ENCODE measurements around the gene NANOGP8. TPM values are rescaled to one million over a fixed set of nuclear protein-coding genes. Genes with fewer than 3 reads are reported as not detected.

Gene NANOGP8
- total RNA-seq, 1 experiment from 2014 or later = 88.4 TPM

DNA sequence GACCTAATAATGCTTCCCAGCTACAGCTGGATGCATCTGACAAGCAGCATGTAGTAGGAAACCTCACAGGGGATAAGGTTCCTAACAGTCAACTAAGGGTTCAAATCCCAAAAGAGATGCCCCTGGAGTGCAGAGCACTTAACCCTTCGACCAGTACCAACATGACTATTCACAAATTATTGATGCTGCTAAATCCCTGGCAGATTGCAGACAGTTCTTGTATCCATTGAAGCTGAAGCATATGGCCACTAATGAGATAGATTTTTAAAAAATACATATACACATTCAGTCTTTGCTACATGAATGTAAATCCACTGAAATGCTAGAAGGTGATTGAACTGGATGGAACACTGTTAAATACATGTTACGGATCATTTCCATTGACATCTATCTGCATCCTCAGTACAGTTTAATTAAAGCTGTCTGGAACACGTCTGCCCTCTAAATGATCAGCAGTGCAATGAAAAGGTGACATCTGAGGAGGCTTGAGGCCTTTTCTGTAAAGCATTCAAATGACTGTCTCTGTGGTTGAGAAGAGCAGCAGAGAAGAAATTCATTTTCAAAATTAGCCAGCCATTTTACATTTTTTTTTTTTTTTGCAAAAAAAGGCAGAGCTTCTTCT lies 19.5 kb upstream of the NANOGP8 start:
- Mint-ChIP-seq H3K27ac (no peak overlapping the region), H3K4me3 (no peak overlapping the region), H3K27me3 (ENCODE audit: low read depth) (no peaks in the 10 kb centered on the region), H3K9me3 (no peaks in the 10 kb centered on the region), H3K4me1 (no peaks in the 10 kb centered on the region), H3K36me3 (ENCODE audit: insufficient read depth in 1 of 3, low read depth in 3 of 3) (no peaks in the 10 kb centered on the region)
- Histone ChIP-seq H3K9ac (ENCODE audit: extremely low read depth, insufficient read length, low read length) (no peak overlapping the region), H3K56ac (ENCODE audit: insufficient read length, low read depth, low read length) (no peak overlapping the region), H3K14ac (ENCODE audit: insufficient read depth, low read length) (no peak overlapping the region), H2BK12ac (ENCODE audit: insufficient read length, low read depth, low read length) (no peak overlapping the region), H2AFZ (ENCODE audit: low read length) (no peak overlapping the region), H3K4me1 (ENCODE audit: insufficient read depth, low read length) (no peaks in the 10 kb centered on the region), H3K4me2 (ENCODE audit: insufficient read depth, insufficient read length, low read length) (no peak overlapping the region), H3K4ac (ENCODE audit: low read depth, low read length) (no peak overlapping the region), H3K79me1 (ENCODE audit: insufficient read depth, low read depth, low read length, poor library complexity, severe bottlenecking) (no peaks in the 10 kb centered on the region), H4K20me1 (ENCODE audit: control insufficient read depth, insufficient read depth, insufficient read length) (no peaks in the 10 kb centered on the region), H3K23me2 (ENCODE audit: insufficient read length, low read depth, low read length, poor library complexity, severe bottlenecking) (no peaks in the 10 kb centered on the region), H2BK15ac (ENCODE audit: low read depth, low read length) (no peak overlapping the region), H3K18ac (ENCODE audit: insufficient read length, low read depth, low read length) (no peak overlapping the region), H2BK120ac (ENCODE audit: low read depth, low read length, poor library complexity, severe bottlenecking) (no peak overlapping the region), H4K91ac (ENCODE audit: insufficient read length, low read depth, low read length) (no peak overlapping the region), H2BK20ac (ENCODE audit: low read depth, low read length, poor library complexity, severe bottlenecking) (no peak overlapping the region), H3K9me3 (ENCODE audit: control insufficient read depth, low read depth, low read length) (no peaks in the 10 kb centered on the region), H4K8ac (replicated peaks; ENCODE audit: insufficient read length, low read depth, low read length) (no peak overlapping the region), H3K79me2 (ENCODE audit: insufficient read depth, low read length) (no peaks in the 10 kb centered on the region), H3K27ac (ENCODE audit: insufficient read length, low read depth, low read length) (no peak overlapping the region), H3K23ac (ENCODE audit: insufficient read length, low read depth, low read length) (no peak overlapping the region), H2BK5ac (ENCODE audit: insufficient read length, low read length) (no peak overlapping the region), H3T11ph (ENCODE audit: low read length) (no peak overlapping the region), H4K5ac (ENCODE audit: insufficient read length, low read depth, low read length) (no peak overlapping the region), H2AK5ac (ENCODE audit: insufficient read length, low read length) (no peak overlapping the region), H3K27me3 (ENCODE audit: insufficient read depth, low read length) (no peaks in the 10 kb centered on the region)
- DNase-seq = no peak
- TF ChIP-seq, protein P1, sequence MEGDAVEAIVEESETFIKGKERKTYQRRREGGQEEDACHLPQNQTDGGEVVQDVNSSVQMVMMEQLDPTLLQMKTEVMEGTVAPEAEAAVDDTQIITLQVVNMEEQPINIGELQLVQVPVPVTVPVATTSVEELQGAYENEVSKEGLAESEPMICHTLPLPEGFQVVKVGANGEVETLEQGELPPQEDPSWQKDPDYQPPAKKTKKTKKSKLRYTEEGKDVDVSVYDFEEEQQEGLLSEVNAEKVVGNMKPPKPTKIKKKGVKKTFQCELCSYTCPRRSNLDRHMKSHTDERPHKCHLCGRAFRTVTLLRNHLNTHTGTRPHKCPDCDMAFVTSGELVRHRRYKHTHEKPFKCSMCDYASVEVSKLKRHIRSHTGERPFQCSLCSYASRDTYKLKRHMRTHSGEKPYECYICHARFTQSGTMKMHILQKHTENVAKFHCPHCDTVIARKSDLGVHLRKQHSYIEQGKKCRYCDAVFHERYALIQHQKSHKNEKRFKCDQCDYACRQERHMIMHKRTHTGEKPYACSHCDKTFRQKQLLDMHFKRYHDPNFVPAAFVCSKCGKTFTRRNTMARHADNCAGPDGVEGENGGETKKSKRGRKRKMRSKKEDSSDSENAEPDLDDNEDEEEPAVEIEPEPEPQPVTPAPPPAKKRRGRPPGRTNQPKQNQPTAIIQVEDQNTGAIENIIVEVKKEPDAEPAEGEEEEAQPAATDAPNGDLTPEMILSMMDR (conservative IDR thresholded peaks at IDR 0.05) = no peak
- no CpG with 5 or more reads among the region's 3 CpGs for WGBS (ENCODE audit: extremely low coverage, insufficient read length, low lambda C conversion rate)
